GM12878 (cell line): ENCODE data around the gene MEIS2. TPM values are rescaled to one million over a fixed set of nuclear protein-coding genes. Genes with fewer than 3 reads are reported as not detected.

Experiments
- CHD2 ChIP-seq: IDR thresholded peaks from 2 replicates; pipeline ENCODE4 v1.6.1; 2011; ENCODE audit warnings: low read depth, low read length, improper control_type of control experiment, borderline replicate concordance
- IRF3 ChIP-seq: fragments of 450-650 bp; IDR thresholded peaks from 2 replicates; pipeline ENCODE4 v1.6.1; 2014; ENCODE audit warnings: mild to moderate bottlenecking
- MXI1 ChIP-seq: fragments of 150-350 bp; IDR thresholded peaks from 2 replicates; pipeline ENCODE4 v1.6.1; 2011; ENCODE audit warnings: low read depth, mild to moderate bottlenecking, inconsistent platforms, low read length, improper control_type of control experiment
- NFIC ChIP-seq: IDR thresholded peaks from 2 replicates; pipeline ENCODE4 v1.6.1; 2012; ENCODE audit warnings: low read depth, mild to moderate bottlenecking, inconsistent platforms, low read length, moderate library complexity
- NFYA ChIP-seq: IDR thresholded peaks from 2 replicates; pipeline ENCODE4 v1.6.1; 2011; ENCODE audit warnings: low read depth, mild to moderate bottlenecking, low read length, improper control_type of control experiment, borderline replicate concordance
- PAX8 ChIP-seq: fragments of 450-650 bp; IDR thresholded peaks from 2 replicates; pipeline ENCODE4 v1.6.1; 2017; ENCODE audit warnings: mild to moderate bottlenecking, moderate library complexity
- ZBTB4 ChIP-seq: fragments of 450-650 bp; formaldehyde crosslinking; IDR thresholded peaks from 2 replicates; pipeline ENCODE4 v1.4.0; 2022; ENCODE audit warnings: mild to moderate bottlenecking, moderate library complexity
- polyA plus RNA-seq, 11 experiments: library from polyadenylated mRNA; depleted of rRNA in 4 of 11; unstranded in 6 of 11; stranded (reverse) in 5 of 11; fragments of >200 nt; fragmentation: Nextera tagmentation in 4 of 11; fragmentation: Illumina TruSeq in 1 of 11; extraction: Ambion mirVana in 4 of 11; extraction: Trizol in 1 of 11; gene quantifications; 1 replicate in 1 of 11; 2 replicates in 10 of 11; pipeline versions ENCODE4 v1.2.1 to v1.2.3, GENCODE V29; 2011 to 2016; ENCODE audit warnings: inconsistent platforms in 2 of 11, missing spikeins in 2 of 11, low read depth in 1 of 11
- total RNA-seq, 4 experiments: library from RNA; depleted of rRNA in 3 of 4; stranded (reverse); fragments of >200 nt in 3 of 4; fragmentation: Illumina TruSeq in 1 of 4; extraction: Trizol in 1 of 4; gene quantifications; 2 replicates each; pipeline versions ENCODE4 v1.2.1 to v1.2.3, GENCODE V29; 2013 to 2021
- TF ChIP-seq, protein P1 (sequence below): fragments of 450-650 bp; IDR thresholded peaks from 2 replicates; pipeline ENCODE4 v1.6.1; 2017; ENCODE audit warnings: mild to moderate bottlenecking, moderate library complexity

MEIS2 gene
- total and polyA plus RNA-seq, 10 of the 15 experiments (the other 5 are each of a cell fraction or from before 2014, with no cell fraction given) = 9.2 to 54.0 (median 20.4) TPM

DNA sequence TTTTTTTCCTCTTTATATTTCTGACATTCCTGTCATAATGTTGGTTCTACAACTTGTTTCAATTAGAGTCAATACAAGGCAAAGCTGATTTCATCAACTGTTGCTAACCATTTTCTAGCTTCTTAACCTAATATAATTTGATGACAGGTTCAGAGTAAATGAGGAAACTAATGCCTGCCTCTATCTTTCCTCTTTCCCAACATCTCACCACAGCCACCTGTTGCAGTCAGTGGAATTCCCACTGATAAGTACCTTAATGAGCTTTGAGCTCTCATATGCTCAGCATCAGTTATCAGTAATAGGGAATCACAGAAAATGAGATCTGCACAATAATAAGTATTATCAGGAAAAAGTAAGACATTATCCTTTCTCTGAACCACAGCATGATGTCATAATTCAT is 241.9 kb downstream of the MEIS2 start (continued):
- TF ChIP-seq, protein P1, sequence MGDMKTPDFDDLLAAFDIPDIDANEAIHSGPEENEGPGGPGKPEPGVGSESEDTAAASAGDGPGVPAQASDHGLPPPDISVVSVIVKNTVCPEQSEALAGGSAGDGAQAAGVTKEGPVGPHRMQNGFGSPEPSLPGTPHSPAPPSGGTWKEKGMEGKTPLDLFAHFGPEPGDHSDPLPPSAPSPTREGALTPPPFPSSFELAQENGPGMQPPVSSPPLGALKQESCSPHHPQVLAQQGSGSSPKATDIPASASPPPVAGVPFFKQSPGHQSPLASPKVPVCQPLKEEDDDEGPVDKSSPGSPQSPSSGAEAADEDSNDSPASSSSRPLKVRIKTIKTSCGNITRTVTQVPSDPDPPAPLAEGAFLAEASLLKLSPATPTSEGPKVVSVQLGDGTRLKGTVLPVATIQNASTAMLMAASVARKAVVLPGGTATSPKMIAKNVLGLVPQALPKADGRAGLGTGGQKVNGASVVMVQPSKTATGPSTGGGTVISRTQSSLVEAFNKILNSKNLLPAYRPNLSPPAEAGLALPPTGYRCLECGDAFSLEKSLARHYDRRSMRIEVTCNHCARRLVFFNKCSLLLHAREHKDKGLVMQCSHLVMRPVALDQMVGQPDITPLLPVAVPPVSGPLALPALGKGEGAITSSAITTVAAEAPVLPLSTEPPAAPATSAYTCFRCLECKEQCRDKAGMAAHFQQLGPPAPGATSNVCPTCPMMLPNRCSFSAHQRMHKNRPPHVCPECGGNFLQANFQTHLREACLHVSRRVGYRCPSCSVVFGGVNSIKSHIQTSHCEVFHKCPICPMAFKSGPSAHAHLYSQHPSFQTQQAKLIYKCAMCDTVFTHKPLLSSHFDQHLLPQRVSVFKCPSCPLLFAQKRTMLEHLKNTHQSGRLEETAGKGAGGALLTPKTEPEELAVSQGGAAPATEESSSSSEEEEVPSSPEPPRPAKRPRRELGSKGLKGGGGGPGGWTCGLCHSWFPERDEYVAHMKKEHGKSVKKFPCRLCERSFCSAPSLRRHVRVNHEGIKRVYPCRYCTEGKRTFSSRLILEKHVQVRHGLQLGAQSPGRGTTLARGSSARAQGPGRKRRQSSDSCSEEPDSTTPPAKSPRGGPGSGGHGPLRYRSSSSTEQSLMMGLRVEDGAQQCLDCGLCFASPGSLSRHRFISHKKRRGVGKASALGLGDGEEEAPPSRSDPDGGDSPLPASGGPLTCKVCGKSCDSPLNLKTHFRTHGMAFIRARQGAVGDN = no peak
- TF ChIP-seq MXI1 = no peak
- no peak for TF ChIP-seq PAX8
- no peak for TF ChIP-seq NFYA
- no peak for TF ChIP-seq ZBTB4 (CRISPR knock-in tag)
- TF ChIP-seq CHD2 = no peak
- TF ChIP-seq NFIC = no peak
- no peak for TF ChIP-seq IRF3
